GM18870 (cell line): Measurements from ENCODE around the gene CCNY.
"Not testable (repeated sequence)": the region's sequence is repeated elsewhere in the genome, so short reads cannot be mapped to it uniquely, and the experiment has no call there.

Experiments
- ATAC-seq: cut with Tn5 transposase; IDR thresholded peaks from one replicate; pipeline ENCODE4 v1.9.1; 2021; ENCODE audit warnings: moderate library complexity; ENCODE audit not compliant: unreplicated experiment

CCNY gene

GRCh38 chr10:35506741-35507140, 170.4 kb downstream of the CCNY start:
- no peak for ATAC-seq

GRCh38 chr10:35507519-35508109, 171.3 kb downstream of the CCNY start:
- ATAC-seq: no peak

GRCh38 chr10:35508647-35509046, 172.3 kb downstream of the CCNY start:
- ATAC-seq: no peak

GRCh38 chr10:35510891-35511290, 174.6 kb downstream of the CCNY start:
- no peak for ATAC-seq

GRCh38 chr10:35511647-35512046, 175.3 kb downstream of the CCNY start:
- no peak for ATAC-seq

- ATAC-seq: no peak
These were observed 179.9 kb downstream of the CCNY start for GRCh38 chr10:35516102-35516670.

- ATAC-seq: no peak
These were observed 181.3 kb downstream of the CCNY start for GRCh38 chr10:35517431-35518181.

GRCh38 chr10:35518187-35518586, 181.9 kb downstream of the CCNY start:
- ATAC-seq: not testable (repeated sequence)

- ATAC-seq: no peak
These were observed 184.7 kb downstream of the CCNY start for GRCh38 chr10:35520996-35521395.

- ATAC-seq: no peak
These were observed 187.4 kb downstream of the CCNY start for GRCh38 chr10:35523670-35524225.

GRCh38 chr10:35526746-35527145, 190.4 kb downstream of the CCNY start:
- no peak for ATAC-seq

GRCh38 chr10:35532141-35532540, 195.8 kb downstream of the CCNY start:
- no peak for ATAC-seq

GRCh38 chr10:35533565-35533964, 197.3 kb downstream of the CCNY start:
- no peak for ATAC-seq

GRCh38 chr10:35535136-35535535, 198.8 kb downstream of the CCNY start:
- ATAC-seq: no peak

GRCh38 chr10:35536789-35537188, 200.5 kb downstream of the CCNY start:
- no peak for ATAC-seq

GRCh38 chr10:35537925-35538324, 201.6 kb downstream of the CCNY start:
- not testable (repeated sequence) for ATAC-seq

GRCh38 chr10:35540296-35541164, 204.2 kb downstream of the CCNY start:
- ATAC-seq: no peak

GRCh38 chr10:35541720-35542119, 205.4 kb downstream of the CCNY start:
- no peak for ATAC-seq

- ATAC-seq: no peak
These were observed 206.0 kb downstream of the CCNY start for GRCh38 chr10:35542303-35542702.

GRCh38 chr10:35545079-35545657, 208.9 kb downstream of the CCNY start:
- no peak for ATAC-seq
